HG02884 (cell line): ENCODE data around the gene MUC22.
"Not testable (repeated sequence)": the region's sequence is repeated elsewhere in the genome, so short reads cannot be mapped to it uniquely, and the experiment has no call there.

Source experiments
- ATAC-seq: cut with Tn5 transposase; IDR thresholded peaks from one replicate; pipeline ENCODE4 v1.9.1; 2021; ENCODE audit warnings: mild to moderate bottlenecking, moderate library complexity; ENCODE audit not compliant: unreplicated experiment

Gene MUC22

GRCh38 chr6:31037169-31037568 lies 26.9 kb downstream of the MUC22 start:
- no peak for ATAC-seq

GRCh38 chr6:31037682-31038081 lies 27.4 kb downstream of the MUC22 start:
- ATAC-seq = no peak

GRCh38 chr6:31038559-31038958 lies 28.3 kb downstream of the MUC22 start:
- no peak for ATAC-seq

- no peak for ATAC-seq
Measured at GRCh38 chr6:31040801-31041200, 30.5 kb downstream of the MUC22 start.

GRCh38 chr6:31041372-31041974 lies 31.2 kb downstream of the MUC22 start:
- no peak for ATAC-seq

GRCh38 chr6:31042806-31043205 lies 32.5 kb downstream of the MUC22 start:
- ATAC-seq = no peak

- no peak for ATAC-seq
Measured at GRCh38 chr6:31048099-31048498, 37.8 kb downstream of the MUC22 start.

- ATAC-seq = no peak
Measured at GRCh38 chr6:31049518-31049917, 39.2 kb downstream of the MUC22 start.

GRCh38 chr6:31053187-31053586 lies 42.9 kb downstream of the MUC22 start:
- not testable (repeated sequence) for ATAC-seq

GRCh38 chr6:31053873-31054272 lies 43.6 kb downstream of the MUC22 start:
- ATAC-seq = no peak

- no peak for ATAC-seq
Measured at GRCh38 chr6:31055441-31055840, 45.2 kb downstream of the MUC22 start.

- ATAC-seq = no peak
Measured at GRCh38 chr6:31057426-31058003, 47.2 kb downstream of the MUC22 start.

GRCh38 chr6:31058128-31058894 lies 48.0 kb downstream of the MUC22 start:
- ATAC-seq = no peak

- ATAC-seq = no peak
Measured at GRCh38 chr6:31060145-31060544, 49.9 kb downstream of the MUC22 start.

GRCh38 chr6:31063906-31064435 lies 53.7 kb downstream of the MUC22 start:
- ATAC-seq = no peak

GRCh38 chr6:31065556-31065955 lies 55.3 kb downstream of the MUC22 start:
- no peak for ATAC-seq

GRCh38 chr6:31067028-31067427 lies 56.8 kb downstream of the MUC22 start:
- ATAC-seq = not testable (repeated sequence)

- not testable (repeated sequence) for ATAC-seq
Measured at GRCh38 chr6:31067891-31068668, 57.8 kb downstream of the MUC22 start.

- ATAC-seq = no peak
Measured at GRCh38 chr6:31068669-31069340, 58.5 kb downstream of the MUC22 start.

GRCh38 chr6:31070711-31071197 lies 60.5 kb downstream of the MUC22 start:
- no peak for ATAC-seq
